H1 (cell line): ENCODE measurements around the gene FLRT2. TPM values are rescaled to one million over a fixed set of nuclear protein-coding genes. Genes with fewer than 3 reads are reported as not detected.

ENCODE experiments used
- CTCF ChIA-PET: fragments of 300-600 bp; sonication (Branson Sonifier 250); formaldehyde crosslinking; loops from one replicate; lab custom pipeline; 2021; ENCODE audit not compliant: partially characterized antibody; lab: Charles Lee
- POLR2A ChIA-PET: fragments of 300-600 bp; sonication (Branson Sonifier 250); formaldehyde crosslinking; loops from one replicate; lab custom pipeline; 2021; ENCODE audit warnings: inconsistent platforms; ENCODE audit not compliant: partially characterized antibody; lab: Charles Lee
- DNase-seq, 2 experiments: peaks; one replicate each; pipeline versions ENCODE4 v3.0.0 to v3.0.0-alpha.2; 2010 to 2022; ENCODE audit warnings: low spot score in 2 of 2, low read depth in 1 of 2, mixed read lengths in 1 of 2
- FAIRE-seq: peaks from 2 replicates; lab custom pipeline; 2011; peaks lifted over from hg19 to GRCh38; lab: Jason Lieb, UNC
- H2AFZ ChIP-seq: 2 replicates; pipeline ENCODE4 v1.8.1; 2012; ENCODE audit warnings: low read length, inconsistent platforms
- H2AK5ac ChIP-seq: 2 replicates; pipeline ENCODE4 v1.6.1; 2013; ENCODE audit warnings: low read depth, low read length
- H2BK120ac ChIP-seq: replicated peaks from 2 replicates; pipeline ENCODE3; 2013; ENCODE audit warnings: low read depth, low read length, inconsistent platforms
- H2BK12ac ChIP-seq: 2 replicates; pipeline ENCODE4 v1.6.1; 2013; ENCODE audit warnings: low read depth, low read length
- H2BK15ac ChIP-seq: 2 replicates; pipeline ENCODE4 v1.6.1; 2013; ENCODE audit warnings: low read length
- H2BK20ac ChIP-seq: 2 replicates; pipeline ENCODE4 v1.6.1; 2013; ENCODE audit warnings: low read length
- H2BK5ac ChIP-seq: 2 replicates; pipeline ENCODE4 v1.6.1; 2013; ENCODE audit warnings: low read depth, low read length
- H3K14ac ChIP-seq: 2 replicates; pipeline ENCODE4 v1.6.1; 2013; ENCODE audit warnings: inconsistent platforms; ENCODE audit not compliant: insufficient read length
- H3K18ac ChIP-seq: 2 replicates; pipeline ENCODE4 v1.6.1; 2013; ENCODE audit warnings: low read length; ENCODE audit errors: extremely low read depth
- H3K23ac ChIP-seq: 2 replicates; pipeline ENCODE4 v1.6.1; 2013; ENCODE audit warnings: inconsistent platforms; ENCODE audit not compliant: insufficient read length
- H3K23me2 ChIP-seq: 2 replicates; pipeline ENCODE4 v1.6.1; 2013; ENCODE audit warnings: low read depth, low read length
- H3K27ac ChIP-seq: 2 replicates; pipeline ENCODE4 v1.6.1; 2011; ENCODE audit warnings: low read depth, low read length, inconsistent platforms
- H3K27me3 ChIP-seq, 4 experiments: replicated peaks in 1 of 4; 1 replicate in 1 of 4; 2 replicates in 3 of 4; pipeline versions ENCODE4 v1.6.1 to v1.8.1; 2011 to 2013; ENCODE audit warnings: low read length in 3 of 4, mild to moderate bottlenecking in 3 of 4, inconsistent platforms in 2 of 4, mixed read lengths in 2 of 4, moderate library complexity in 1 of 4; ENCODE audit not compliant: control insufficient read depth in 3 of 4, insufficient read depth in 3 of 4; ENCODE audit errors: extremely low read depth in 1 of 4
- H3K36me3 ChIP-seq, 4 experiments: 2 replicates each; pipeline versions ENCODE4 v1.6.1 to v1.8.1; 2011 to 2013; ENCODE audit warnings: mild to moderate bottlenecking in 4 of 4, low read length in 3 of 4, moderate library complexity in 2 of 4, control low read depth in 1 of 4, inconsistent platforms in 1 of 4; ENCODE audit not compliant: insufficient read depth in 4 of 4, control insufficient read depth in 2 of 4
- H3K4ac ChIP-seq: replicated peaks from 2 replicates; pipeline ENCODE3; 2013; ENCODE audit warnings: low read length, low read depth, mixed read lengths, inconsistent platforms; ENCODE audit not compliant: insufficient read length
- H3K4me1 ChIP-seq, 4 experiments: replicated peaks in 1 of 4; 1 replicate in 1 of 4; 2 replicates in 3 of 4; pipeline versions ENCODE4 v1.6.1 to v1.8.1; 2011 to 2013; ENCODE audit warnings: low read length in 3 of 4, inconsistent platforms in 2 of 4, mixed read lengths in 1 of 4; ENCODE audit not compliant: insufficient read depth in 4 of 4, control insufficient read depth in 3 of 4
- H3K4me2 ChIP-seq, 2 experiments: 2 replicates each; pipeline versions ENCODE4 v1.6.1 to v1.8.1; 2011 to 2013; ENCODE audit warnings: low read depth in 2 of 2, low read length in 2 of 2, control low read depth in 1 of 2, inconsistent platforms in 1 of 2, mild to moderate bottlenecking in 1 of 2; ENCODE audit not compliant: insufficient read depth in 1 of 2
- H3K4me3 ChIP-seq, 4 experiments: fragments of 200-600, 300-600 bp in 1 of 4; sonication (generic), shearing (Covaris generic), sonication (Bioruptor Twin) in 1 of 4; 2 replicates each; pipeline versions ENCODE4 v1.5.1 to v1.8.1; 2011 to 2016; ENCODE audit warnings: low read length in 4 of 4, low read depth in 3 of 4, control low read depth in 2 of 4, inconsistent platforms in 2 of 4, mild to moderate bottlenecking in 2 of 4, mixed read lengths in 1 of 4, moderate library complexity in 1 of 4; ENCODE audit not compliant: insufficient read depth in 2 of 4; ENCODE audit errors: extremely low read depth in 1 of 4
- H3K56ac ChIP-seq: replicated peaks from 2 replicates; pipeline ENCODE3; 2013; ENCODE audit warnings: low read depth, mild to moderate bottlenecking, mixed read lengths, low read length, inconsistent platforms; ENCODE audit not compliant: insufficient read length
- H3K79me1 ChIP-seq: 2 replicates; pipeline ENCODE4 v1.6.1; 2013; ENCODE audit warnings: low read depth, low read length, control low read depth
- H3K79me2 ChIP-seq, 2 experiments: 2 replicates each; pipeline versions ENCODE4 v1.6.1 to v1.8.1; 2012 to 2013; ENCODE audit warnings: low read length in 2 of 2, mild to moderate bottlenecking in 2 of 2, inconsistent platforms in 1 of 2; ENCODE audit not compliant: insufficient read depth in 2 of 2, control insufficient read depth in 1 of 2
- H3K9ac ChIP-seq, 4 experiments: replicated peaks in 1 of 4; 1 replicate in 1 of 4; 2 replicates in 3 of 4; pipeline versions ENCODE4 v1.6.1 to v1.8.1; 2011 to 2013; ENCODE audit warnings: low read depth in 3 of 4, low read length in 3 of 4, control low read depth in 2 of 4, mild to moderate bottlenecking in 2 of 4, moderate library complexity in 2 of 4, inconsistent platforms in 1 of 4; ENCODE audit errors: extremely low read depth in 1 of 4
- H3K9me3 ChIP-seq, 2 experiments: 2 replicates each; pipeline versions ENCODE4 v1.6.1 to v1.8.1; 2012 to 2013; ENCODE audit warnings: mild to moderate bottlenecking in 2 of 2, moderate library complexity in 2 of 2, control low read depth in 1 of 2, inconsistent platforms in 1 of 2, low read depth in 1 of 2, low read length in 1 of 2, mixed read lengths in 1 of 2; ENCODE audit not compliant: insufficient read depth in 2 of 2
- H4K20me1 ChIP-seq, 2 experiments: replicated peaks in 1 of 2; 2 replicates each; pipeline versions ENCODE3 to v1.8.1; 2011 to 2013; ENCODE audit warnings: inconsistent platforms in 2 of 2, low read length in 2 of 2, mild to moderate bottlenecking in 1 of 2; ENCODE audit not compliant: insufficient read depth in 2 of 2, control insufficient read depth in 1 of 2
- H4K5ac ChIP-seq: 2 replicates; pipeline ENCODE4 v1.6.1; 2013; ENCODE audit warnings: low read length, low read depth, mixed read lengths, inconsistent platforms; ENCODE audit not compliant: insufficient read length
- H4K8ac ChIP-seq: 2 replicates; pipeline ENCODE4 v1.8.0; 2013; ENCODE audit warnings: mild to moderate bottlenecking, moderate library complexity, low read length, inconsistent platforms; ENCODE audit not compliant: insufficient read depth; ENCODE audit errors: extremely low read depth
- H4K91ac ChIP-seq: replicated peaks from 2 replicates; pipeline ENCODE3; 2013; ENCODE audit warnings: low read length, mixed read lengths, inconsistent platforms; ENCODE audit not compliant: insufficient read length
- BCL11A ChIP-seq, 2 experiments: IDR thresholded peaks; one replicate each; pipeline ENCODE4 v1.6.1; 2011; ENCODE audit warnings: low read depth in 2 of 2, low read length in 2 of 2, mild to moderate bottlenecking in 2 of 2
- E2F6 ChIP-seq: IDR thresholded peaks from 2 replicates; pipeline ENCODE4 v1.6.1; 2012; ENCODE audit warnings: inconsistent platforms
- GTF2F1 ChIP-seq: IDR thresholded peaks from 2 replicates; pipeline ENCODE4 v1.6.1; 2012; ENCODE audit warnings: low read depth, low read length, improper control_type of control experiment, borderline replicate concordance
- SAP30 ChIP-seq: fragments of 300-600 bp; sonication (generic); IDR thresholded peaks from 2 replicates; pipeline ENCODE4 v1.7.1; 2012; ENCODE audit warnings: low read length, moderate library complexity, mild to moderate bottlenecking, inconsistent platforms; ENCODE audit not compliant: insufficient read depth, insufficient replicate concordance
- YY1 ChIP-seq: IDR thresholded peaks from 2 replicates; pipeline ENCODE4 v1.6.1; 2011; ENCODE audit warnings: low read depth, mild to moderate bottlenecking, low read length
- WGBS, 2 experiments: shearing (Covaris generic) in 1 of 2; methylation state at CpG; one replicate each; pipeline versions ENCODE4 v1.1.6 to v1.1.7; 2013 to 2015; ENCODE audit warnings: low lambda C conversion rate in 2 of 2, mixed read lengths in 2 of 2, inconsistent platforms in 1 of 2, low coverage in 1 of 2, missing lambda C conversion rate in 1 of 2; ENCODE audit not compliant: insufficient replicate concordance in 2 of 2, insufficient coverage in 1 of 2, insufficient read length in 1 of 2; ENCODE audit errors: extremely low coverage in 1 of 2, missing lambda C conversion rate in 1 of 2; 5-methylcytosine and 5-hydroxymethylcytosine counted together
- polyA plus RNA-seq, 7 experiments: library from polyadenylated mRNA; depleted of rRNA in 3 of 7; stranded (reverse) in 5 of 7; unstranded in 2 of 7; fragments of >200 nt in 5 of 7; fragments of 200-250 nt in 2 of 7; gene quantifications; 1 replicate in 5 of 7; 2 replicates in 1 of 7; 4 replicates in 1 of 7; pipeline versions ENCODE4 v1.2.1 to v1.2.3, GENCODE V29; 2011 to 2013; ENCODE audit warnings: missing spikeins in 2 of 7, mixed read lengths in 2 of 7
- total RNA-seq: library from RNA; stranded (reverse); fragmentation: NEBNext Ultra II Directional; extraction: Animal tissue kit (Norgen Biotek cat#: 25700); gene quantifications from 2 replicates; pipeline ENCODE4 v1.2.1, GENCODE V29; 2021

Gene FLRT2
- total and polyA plus RNA-seq, 2 of the 8 experiments (the other 6 are each of a cell fraction or from before 2014, with no cell fraction given): 2.4 to 6.9 TPM

DNA sequence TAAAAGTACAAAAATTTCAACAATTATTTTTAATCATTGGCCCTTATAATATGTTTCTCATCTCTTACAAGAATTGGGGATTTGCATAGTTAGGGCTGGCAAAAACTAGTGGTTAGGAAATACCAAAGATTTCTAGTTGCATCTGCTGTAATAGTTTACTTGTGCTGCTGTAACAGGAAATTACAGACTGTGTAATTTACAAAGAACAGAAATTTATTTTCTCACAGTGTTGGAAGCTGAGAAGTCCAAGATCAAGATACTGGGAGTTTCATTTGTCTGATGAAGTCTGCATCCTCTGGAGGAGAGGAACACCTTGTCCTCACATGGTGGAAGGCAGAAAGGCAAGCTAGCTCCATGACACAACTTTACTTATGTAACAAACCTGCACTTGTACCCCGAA is 157.0 kb downstream of the FLRT2 start:
- H4K5ac ChIP-seq: no peak overlapping the region
- CTCF ChIA-PET: no interaction called here
- H3K27me3 ChIP-seq: no peaks in the 10 kb centered on the region
- H3K79me1 ChIP-seq: no peaks in the 10 kb centered on the region
- no peak overlapping the region for H3K23ac ChIP-seq
- H3K79me2 ChIP-seq: no peaks in the 10 kb centered on the region
- H3K18ac ChIP-seq: no peak overlapping the region
- no peak overlapping the region for H2BK12ac ChIP-seq
- H2BK5ac ChIP-seq: no peak overlapping the region
- H3K36me3 ChIP-seq: no peaks in the 10 kb centered on the region
- H4K20me1 ChIP-seq: no peaks in the 10 kb centered on the region
- TF ChIP-seq SAP30 (no peak), GTF2F1 (no peak), YY1 (no peak), BCL11A (IDR thresholded peaks at IDR 0.05; ENCODE audit: low read depth in 2 of 2, low read length in 2 of 2) (no peak), E2F6 (no peak)
- TF ChIP-seq, all 59 proteins: peak for 0
- WGBS, 2 experiments: 0% methylated on average over 1 of the region's 1 CpG; no CpG with 5 or more reads in 1 of the 2 experiments
- no peak overlapping the region for H2BK20ac ChIP-seq
- H3K27ac ChIP-seq: no peak overlapping the region
- H3K4ac ChIP-seq: no peak overlapping the region
- H3K56ac ChIP-seq: no peak overlapping the region
- H3K4me1 ChIP-seq: no peaks in the 10 kb centered on the region
- H2AK5ac ChIP-seq: no peak overlapping the region
- H4K8ac ChIP-seq: no peak overlapping the region
- no peak overlapping the region for H3K9ac ChIP-seq
- no peak overlapping the region for H3K4me3 ChIP-seq
- POLR2A ChIA-PET: no interaction called here
- H3K14ac ChIP-seq: no peak overlapping the region
- H2AFZ ChIP-seq: no peak overlapping the region
- H4K91ac ChIP-seq: no peak overlapping the region
- no peak overlapping the region for H3K4me2 ChIP-seq
- H3K23me2 ChIP-seq: no peaks in the 10 kb centered on the region
- no peak for FAIRE-seq
- H2BK120ac ChIP-seq: no peak overlapping the region
- H3K9me3 ChIP-seq: no peaks in the 10 kb centered on the region
- no peak for DNase-seq
- no peak overlapping the region for H2BK15ac ChIP-seq
